Astrocyte (in vitro differentiated cells and primary cell): ENCODE results near the gene KRT77.

ENCODE experiments used
- EZH2 ChIP-seq: IDR thresholded peaks from 2 replicates; pipeline ENCODE4 v1.6.1; 2012; ENCODE audit warnings: mild to moderate bottlenecking, low read length, inconsistent platforms; ENCODE audit not compliant: insufficient read depth
- TF ChIP-seq, protein P1 (sequence below): IDR thresholded peaks from 2 replicates; pipeline ENCODE4 v1.5.1; 2011; ENCODE audit warnings: low read depth, mild to moderate bottlenecking, inconsistent platforms, low read length, moderate library complexity; ENCODE audit not compliant: insufficient read depth

DNA sequence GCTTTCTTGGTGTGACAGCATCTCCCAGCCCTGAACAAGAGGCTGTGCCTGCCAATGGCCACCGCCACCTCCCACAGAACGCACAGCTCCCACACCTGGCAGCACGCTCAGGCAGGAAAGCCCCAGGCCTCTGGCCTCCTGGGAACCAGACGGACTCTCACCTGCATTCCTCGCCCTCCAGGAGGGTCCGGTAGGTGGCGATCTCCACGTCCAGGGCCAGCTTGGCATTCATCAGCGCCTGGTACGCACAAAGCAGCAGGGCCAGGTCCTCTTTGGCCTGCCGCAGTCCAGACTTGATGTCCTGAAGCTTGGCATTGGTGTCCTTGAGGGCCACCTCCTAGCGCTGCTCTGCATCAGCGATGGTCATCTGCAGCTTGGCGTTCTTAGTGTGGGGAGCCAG lies 12.1 kb upstream of the KRT77 start:
- TF ChIP-seq, protein P1, sequence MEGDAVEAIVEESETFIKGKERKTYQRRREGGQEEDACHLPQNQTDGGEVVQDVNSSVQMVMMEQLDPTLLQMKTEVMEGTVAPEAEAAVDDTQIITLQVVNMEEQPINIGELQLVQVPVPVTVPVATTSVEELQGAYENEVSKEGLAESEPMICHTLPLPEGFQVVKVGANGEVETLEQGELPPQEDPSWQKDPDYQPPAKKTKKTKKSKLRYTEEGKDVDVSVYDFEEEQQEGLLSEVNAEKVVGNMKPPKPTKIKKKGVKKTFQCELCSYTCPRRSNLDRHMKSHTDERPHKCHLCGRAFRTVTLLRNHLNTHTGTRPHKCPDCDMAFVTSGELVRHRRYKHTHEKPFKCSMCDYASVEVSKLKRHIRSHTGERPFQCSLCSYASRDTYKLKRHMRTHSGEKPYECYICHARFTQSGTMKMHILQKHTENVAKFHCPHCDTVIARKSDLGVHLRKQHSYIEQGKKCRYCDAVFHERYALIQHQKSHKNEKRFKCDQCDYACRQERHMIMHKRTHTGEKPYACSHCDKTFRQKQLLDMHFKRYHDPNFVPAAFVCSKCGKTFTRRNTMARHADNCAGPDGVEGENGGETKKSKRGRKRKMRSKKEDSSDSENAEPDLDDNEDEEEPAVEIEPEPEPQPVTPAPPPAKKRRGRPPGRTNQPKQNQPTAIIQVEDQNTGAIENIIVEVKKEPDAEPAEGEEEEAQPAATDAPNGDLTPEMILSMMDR: no peak
- no peak for TF ChIP-seq EZH2
